Left ventricle myocardium superior (tissue), 1 donor: ENCODE results near the gene NRCAM. TPM values are rescaled to one million over a fixed set of nuclear protein-coding genes. Genes with fewer than 3 reads are reported as not detected.

Experiments used
- ATAC-seq: fragments of 200-7000 bp; cut with Tn5 transposase; one replicate; pipeline ENCODE4 v1.9.1; 2020; ENCODE audit warnings: mild to moderate bottlenecking, moderate library complexity
- DNase-seq: peaks from one replicate; pipeline ENCODE4 v3.0.0-alpha.2; 2020
- intact Hi-C: fragments of 100-400 bp; cut with micrococcal nuclease; formaldehyde crosslinking; loops from one replicate; pipeline ENCODE4 v1.11.0; 2022
- total RNA-seq: library from RNA; stranded (reverse); fragmentation: NEBNext Ultra II Directional; extraction: Animal tissue kit (Norgen Biotek cat#: 25700); gene quantifications from one replicate; pipeline ENCODE4 v1.2.1, GENCODE V29; 2021
- donor health status: DM: no; HTN: yes; CAD: no; lungs with severe emphysema.

NRCAM gene
- total RNA-seq, 1 donor from 2014 or later, result 0.62 TPM

DNA sequence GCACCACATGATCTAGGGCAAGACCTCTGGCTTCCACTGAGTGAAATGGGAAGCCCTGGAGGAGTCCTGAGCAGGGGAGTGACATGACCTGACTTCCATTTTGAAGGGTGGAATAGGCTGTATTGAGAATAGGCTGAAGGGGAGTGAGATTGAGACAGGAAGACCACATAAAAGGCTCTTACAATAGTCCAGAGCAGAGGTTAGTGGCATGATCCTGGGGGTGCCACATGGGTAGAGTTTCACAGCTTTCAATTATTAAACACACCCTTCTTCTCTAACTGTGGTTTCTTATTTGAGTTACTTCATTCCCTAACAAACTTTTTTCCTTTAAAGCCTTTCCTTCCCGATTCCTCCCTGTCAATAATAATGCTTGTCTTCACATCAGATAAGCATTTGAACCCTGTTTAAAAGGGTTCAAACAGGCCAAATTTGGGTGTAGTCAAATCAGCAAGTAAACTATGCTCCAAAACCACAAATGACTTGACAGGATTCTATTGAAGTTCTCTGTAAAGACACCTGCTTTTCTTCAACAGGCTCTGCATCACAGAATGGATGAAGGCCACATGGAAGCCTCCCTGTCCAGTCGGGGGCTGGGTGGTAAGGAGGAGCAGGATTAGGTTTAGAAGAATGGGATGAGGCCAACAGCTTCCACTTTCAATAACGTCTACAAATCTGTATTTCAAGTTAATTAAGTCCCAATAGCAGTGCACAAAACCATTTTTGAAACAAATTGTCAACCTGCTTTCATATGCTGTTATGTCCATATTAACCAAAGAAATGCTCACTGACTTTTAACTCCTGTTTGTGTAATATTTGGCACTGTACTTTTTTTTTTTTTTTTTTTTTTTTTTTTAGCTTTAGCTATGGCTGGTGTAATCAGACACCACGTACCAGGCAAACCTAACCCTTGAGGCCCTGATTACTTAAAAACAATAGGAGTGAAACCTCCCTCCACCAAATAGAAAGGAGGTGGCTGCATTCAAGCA, 131.9 kb downstream of the NRCAM start:
- no peak for DNase-seq
- intact Hi-C loops, result no loop called here
- ATAC-seq, result no peak

- intact Hi-C loops, result no loop called here
- DNase-seq (no peak), ATAC-seq (no peak)
Measured at GRCh38 chr7:108322925-108323832, 133.1 kb downstream of the NRCAM start.

DNA sequence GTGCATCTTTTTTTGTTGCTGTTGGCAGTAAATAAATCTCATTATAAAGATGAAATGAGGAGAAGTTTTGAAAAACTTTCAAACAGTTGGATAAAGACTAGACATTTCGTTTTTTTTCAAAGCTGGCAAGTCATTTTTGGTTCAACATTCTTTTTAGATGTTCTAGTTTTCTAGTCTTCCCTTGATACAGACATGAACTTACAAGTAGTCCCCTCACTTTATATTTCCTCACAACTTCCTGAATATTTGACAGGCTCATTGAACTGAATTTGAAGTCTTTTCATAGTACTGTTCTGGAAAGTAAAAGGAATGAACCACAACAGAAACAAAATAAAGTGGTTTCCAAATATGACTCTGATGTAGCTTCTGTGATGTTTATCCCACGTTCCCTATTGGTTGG, 134.2 kb downstream of the NRCAM start:
- ATAC-seq (no peak), DNase-seq (no peak)
- intact Hi-C loops, result no loop called here

GRCh38 chr7:108321359-108321758, 134.9 kb downstream of the NRCAM start:
- intact Hi-C loops, result no loop called here
- DNase-seq (no peak), ATAC-seq (no peak)

DNA sequence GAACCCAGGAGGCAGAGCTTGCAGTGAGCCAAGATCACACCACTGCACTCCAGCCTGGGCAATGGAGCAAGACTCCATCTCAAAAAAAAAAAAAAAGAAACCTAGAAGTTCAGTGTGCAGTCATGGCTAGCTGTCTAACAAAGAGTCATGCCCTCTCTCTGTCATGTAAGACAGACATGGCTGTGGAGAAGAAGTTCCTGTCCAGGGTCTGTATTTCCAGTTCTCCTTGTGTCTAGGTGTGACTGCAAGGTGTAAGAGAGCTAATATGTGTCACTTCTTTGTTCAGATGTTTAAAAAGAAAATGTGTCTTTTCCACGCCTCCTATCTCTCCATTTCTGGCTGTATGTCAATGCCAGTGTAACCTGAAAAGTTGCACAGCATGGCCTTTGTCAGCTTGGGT, 139.5 kb downstream of the NRCAM start:
- intact Hi-C loops, result no loop called here
- no peak for ATAC-seq
- DNase-seq, result no peak

DNA sequence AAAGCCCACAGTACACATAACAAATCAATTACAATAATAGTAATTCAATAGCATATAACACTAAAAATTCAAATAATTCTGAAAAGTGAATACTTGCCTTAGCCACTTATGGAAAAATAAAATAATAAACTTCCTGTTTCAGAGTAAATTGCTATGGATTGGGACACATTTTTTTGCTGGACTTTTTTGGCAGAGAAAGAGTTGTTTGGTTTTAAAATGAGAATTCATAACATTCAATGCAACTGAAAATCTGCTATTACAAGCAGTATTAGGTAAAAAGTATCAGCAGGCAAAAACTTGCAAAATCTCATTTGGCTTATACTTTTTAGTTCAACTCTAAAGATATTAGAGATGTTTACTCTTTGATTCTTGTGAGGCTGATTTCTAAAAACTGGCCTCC, 141.7 kb downstream of the NRCAM start:
- no peak for ATAC-seq
- intact Hi-C loops, result no loop called here
- DNase-seq, result no peak

- intact Hi-C loops, result no loop called here
- ATAC-seq (no peak), DNase-seq (no peak)
Measured at GRCh38 chr7:108314049-108314448, 142.2 kb downstream of the NRCAM start.

DNA sequence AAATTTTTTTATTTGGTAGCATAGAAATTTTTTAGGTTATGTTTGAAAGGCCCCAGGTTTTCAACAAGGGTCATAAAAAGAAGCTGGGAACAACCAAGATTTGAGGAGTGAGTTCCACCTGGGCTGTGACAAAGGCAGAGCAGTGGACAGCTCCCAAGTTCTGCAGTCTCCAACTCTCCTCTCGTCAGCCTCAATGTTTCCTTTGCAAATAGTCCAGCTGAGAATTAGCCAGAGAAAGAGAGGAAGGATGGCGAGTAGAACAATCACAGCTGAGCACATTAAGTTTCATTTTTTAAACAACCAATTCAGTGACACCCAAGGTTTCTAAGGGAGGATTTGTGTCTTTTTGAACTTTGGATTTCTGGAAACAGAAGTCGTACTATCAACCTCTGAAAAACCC, 143.2 kb downstream of the NRCAM start:
- intact Hi-C loops, result no loop called here
- ATAC-seq (no peak), DNase-seq (no peak)

GRCh38 chr7:108311446-108312168, 144.6 kb downstream of the NRCAM start:
- no peak for ATAC-seq
- intact Hi-C loops, result no loop called here
- DNase-seq, result no peak

DNA sequence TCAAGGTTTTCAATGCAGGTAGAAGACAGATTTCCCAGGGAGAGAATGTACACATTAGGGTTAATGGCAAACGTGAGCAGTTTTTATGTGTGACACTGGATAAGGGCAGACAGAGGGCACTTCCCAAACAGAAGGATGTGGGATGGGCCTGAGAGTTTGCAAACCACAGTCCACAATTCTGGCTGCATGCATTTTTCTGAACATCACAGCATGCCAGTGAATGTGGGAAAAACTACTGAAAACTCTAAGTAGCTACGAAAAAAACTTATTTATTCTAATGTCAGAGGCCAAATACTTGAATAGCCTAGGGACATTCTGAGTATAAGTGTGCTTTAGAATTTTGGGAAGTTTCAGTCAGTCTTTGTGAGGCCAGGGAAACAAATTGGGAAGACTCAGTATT, 145.9 kb downstream of the NRCAM start:
- ATAC-seq, result no peak
- no peak for DNase-seq
- intact Hi-C loops, result no loop called here

DNA sequence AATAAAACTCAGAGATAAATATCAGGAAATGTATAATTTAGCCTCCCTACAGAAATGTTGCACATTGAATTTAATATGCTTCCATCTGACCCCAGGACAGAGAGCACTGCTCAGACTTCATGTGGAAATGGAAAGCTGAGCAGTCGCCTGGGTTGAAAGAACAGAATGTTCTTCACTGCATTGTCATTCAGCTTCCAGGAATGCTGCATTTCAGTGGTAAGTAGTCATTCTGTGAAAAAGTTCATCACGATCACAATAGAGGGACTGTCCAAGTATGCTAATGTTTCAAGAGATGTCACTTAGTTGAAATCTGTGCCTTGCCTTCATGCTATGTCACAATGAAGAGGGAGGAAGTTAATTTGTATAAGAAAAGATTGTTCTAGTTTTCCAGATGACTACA, 147.3 kb downstream of the NRCAM start:
- ATAC-seq (no peak), DNase-seq (no peak)
- intact Hi-C loops, result no loop called here

GRCh38 chr7:108308276-108308675, 148.0 kb downstream of the NRCAM start:
- ATAC-seq (no peak), DNase-seq (no peak)
- intact Hi-C loops, result no loop called here

DNA sequence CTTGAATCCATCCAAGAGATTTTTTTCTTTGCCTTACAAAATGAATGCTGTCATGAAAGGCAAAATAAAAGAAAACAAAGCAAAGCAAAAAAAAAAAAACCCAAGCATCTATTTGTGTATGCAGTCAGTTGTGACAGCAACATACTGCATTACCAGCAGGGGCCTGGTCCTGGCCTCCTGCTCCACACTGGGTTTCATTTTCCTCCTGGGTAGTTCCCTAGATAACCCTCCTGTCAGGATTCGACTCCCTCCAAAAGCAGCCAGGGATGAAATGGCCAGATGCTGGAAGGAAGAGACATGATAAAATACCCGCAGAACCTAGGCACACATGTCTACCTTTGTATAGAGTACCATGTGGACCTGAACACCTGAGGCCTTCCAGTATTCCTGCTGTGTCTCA, 148.6 kb downstream of the NRCAM start:
- DNase-seq (no peak), ATAC-seq (no peak)
- intact Hi-C loops, result no loop called here

DNA sequence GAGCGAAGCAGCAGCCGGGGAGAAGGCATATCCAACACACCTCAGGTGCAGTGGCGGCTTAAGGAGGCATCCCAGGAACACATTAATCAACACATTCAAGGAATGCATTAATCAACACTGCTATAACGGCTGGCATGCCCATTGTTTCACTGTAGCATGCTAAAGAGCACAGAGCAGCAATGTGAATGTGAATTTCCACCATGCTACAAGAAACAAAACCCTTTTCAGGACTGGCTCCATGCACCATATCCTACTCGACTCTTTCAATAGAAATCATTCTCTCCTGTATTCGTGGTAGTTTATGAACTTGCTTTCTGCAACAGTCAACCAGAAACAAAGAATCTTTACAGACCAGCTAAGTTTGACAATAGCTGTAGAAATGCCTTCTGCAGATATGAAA, 149.0 kb downstream of the NRCAM start:
- no peak for ATAC-seq
- intact Hi-C loops, result no loop called here
- no peak for DNase-seq

- DNase-seq, result no peak
- intact Hi-C loops, result no loop called here
Measured at GRCh38 chr7:108303332-108303731, 152.9 kb downstream of the NRCAM start.

GRCh38 chr7:108301387-108301786, 154.8 kb downstream of the NRCAM start:
- no peak for ATAC-seq
- intact Hi-C loops, result no loop called here
- no peak for DNase-seq

More at GRCh38 chr7:108303332-108303731, 152.9 kb downstream of the NRCAM start:
- ATAC-seq, result no peak

DNA sequence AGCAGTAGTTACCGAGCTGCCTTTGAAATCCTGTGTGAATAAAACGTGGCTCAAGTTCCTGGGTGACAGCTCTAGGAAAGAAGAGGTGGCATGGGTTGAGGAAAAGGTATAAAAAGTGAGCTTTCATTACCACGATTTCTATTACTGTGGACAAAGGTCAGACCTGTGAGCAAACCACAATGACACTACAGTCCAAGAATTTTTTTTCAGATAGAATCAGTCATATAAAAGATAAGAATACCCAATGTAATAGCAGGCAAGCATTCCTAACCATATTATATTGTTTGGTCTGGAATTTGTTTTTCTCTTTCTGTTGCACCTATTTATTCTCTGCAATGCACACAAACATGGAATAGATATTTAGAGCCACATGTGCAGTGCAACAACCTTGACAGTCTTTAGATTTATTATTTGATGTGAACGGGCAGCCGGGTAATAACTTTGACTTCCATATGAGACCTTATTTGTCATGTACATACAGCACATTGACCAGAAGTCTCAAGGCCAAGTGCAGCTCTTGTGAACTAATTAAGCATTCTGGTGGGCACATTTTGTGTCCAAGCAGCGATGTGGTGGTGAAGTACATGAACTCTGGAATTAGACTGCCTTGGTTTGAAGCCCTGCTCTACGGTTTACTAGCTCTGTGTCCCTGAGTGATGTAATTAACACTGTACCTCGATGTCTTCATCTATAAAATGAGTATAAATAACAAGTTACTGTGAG, 156.8 kb downstream of the NRCAM start:
- intact Hi-C loops, result no loop called here
- no peak for DNase-seq

DNA sequence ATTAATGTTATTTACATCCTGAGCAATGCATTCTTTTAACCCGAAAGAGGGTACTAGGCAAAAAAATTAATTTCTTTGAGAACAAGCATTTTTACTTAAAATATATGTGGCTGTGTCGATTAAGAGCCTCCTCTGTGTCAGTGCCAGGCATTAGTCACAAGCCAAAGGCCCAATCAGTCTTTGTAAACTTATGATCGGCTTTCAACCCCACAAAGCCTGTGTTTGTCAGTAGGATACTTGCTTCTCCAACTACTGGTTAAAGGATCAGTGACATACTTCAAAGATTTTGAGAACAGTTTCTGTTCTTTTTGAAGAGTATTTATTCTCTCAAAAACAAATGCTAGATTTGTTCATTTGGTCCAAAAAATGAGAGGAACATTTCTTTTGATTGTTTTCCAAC, 159.3 kb downstream of the NRCAM start:
- ATAC-seq, result no peak
- intact Hi-C loops, result no loop called here
- no peak for DNase-seq

More for the DNA sequence above, 156.8 kb downstream of the NRCAM start:
- no peak for ATAC-seq

- intact Hi-C loops, result no loop called here
- ATAC-seq, result no peak
- no peak for DNase-seq
Measured at GRCh38 chr7:108294595-108294994, 161.6 kb downstream of the NRCAM start.
